Measurements from ENCODE around the gene A3GALT2.

The A3GALT2 gene

DNA sequence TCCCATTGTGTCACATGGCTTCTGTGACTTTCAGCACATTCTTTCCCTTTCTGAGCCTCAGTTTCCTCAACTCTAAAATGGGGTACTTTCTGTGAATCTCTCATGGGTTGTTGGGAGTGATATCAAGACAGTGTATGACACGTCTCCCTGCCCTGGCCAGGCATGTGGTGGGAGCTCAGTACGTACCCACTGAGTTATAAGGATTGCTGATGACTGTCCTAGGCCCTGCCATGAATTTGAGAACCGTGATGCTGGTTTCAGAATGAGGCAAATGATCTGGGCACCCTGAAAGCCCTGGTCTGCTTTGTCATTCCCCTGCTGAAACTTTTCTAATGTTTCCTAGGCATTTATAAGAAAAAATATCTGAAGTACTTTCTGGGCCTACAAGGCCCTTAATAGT lies 61.0 kb downstream of the A3GALT2 start:
- H3K4me3 ChIP-seq (replicated peaks in 1 of 2; ENCODE audit: low read depth in 2 of 2, low read length in 2 of 2), result no peak overlapping the region
- TF ChIP-seq, protein P1, sequence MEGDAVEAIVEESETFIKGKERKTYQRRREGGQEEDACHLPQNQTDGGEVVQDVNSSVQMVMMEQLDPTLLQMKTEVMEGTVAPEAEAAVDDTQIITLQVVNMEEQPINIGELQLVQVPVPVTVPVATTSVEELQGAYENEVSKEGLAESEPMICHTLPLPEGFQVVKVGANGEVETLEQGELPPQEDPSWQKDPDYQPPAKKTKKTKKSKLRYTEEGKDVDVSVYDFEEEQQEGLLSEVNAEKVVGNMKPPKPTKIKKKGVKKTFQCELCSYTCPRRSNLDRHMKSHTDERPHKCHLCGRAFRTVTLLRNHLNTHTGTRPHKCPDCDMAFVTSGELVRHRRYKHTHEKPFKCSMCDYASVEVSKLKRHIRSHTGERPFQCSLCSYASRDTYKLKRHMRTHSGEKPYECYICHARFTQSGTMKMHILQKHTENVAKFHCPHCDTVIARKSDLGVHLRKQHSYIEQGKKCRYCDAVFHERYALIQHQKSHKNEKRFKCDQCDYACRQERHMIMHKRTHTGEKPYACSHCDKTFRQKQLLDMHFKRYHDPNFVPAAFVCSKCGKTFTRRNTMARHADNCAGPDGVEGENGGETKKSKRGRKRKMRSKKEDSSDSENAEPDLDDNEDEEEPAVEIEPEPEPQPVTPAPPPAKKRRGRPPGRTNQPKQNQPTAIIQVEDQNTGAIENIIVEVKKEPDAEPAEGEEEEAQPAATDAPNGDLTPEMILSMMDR (IDR thresholded peaks at IDR 0.05; ENCODE audit: low read depth, low read length), result no peak
- no peak for DNase-seq (ENCODE audit: low read depth in 2 of 2)

DNA sequence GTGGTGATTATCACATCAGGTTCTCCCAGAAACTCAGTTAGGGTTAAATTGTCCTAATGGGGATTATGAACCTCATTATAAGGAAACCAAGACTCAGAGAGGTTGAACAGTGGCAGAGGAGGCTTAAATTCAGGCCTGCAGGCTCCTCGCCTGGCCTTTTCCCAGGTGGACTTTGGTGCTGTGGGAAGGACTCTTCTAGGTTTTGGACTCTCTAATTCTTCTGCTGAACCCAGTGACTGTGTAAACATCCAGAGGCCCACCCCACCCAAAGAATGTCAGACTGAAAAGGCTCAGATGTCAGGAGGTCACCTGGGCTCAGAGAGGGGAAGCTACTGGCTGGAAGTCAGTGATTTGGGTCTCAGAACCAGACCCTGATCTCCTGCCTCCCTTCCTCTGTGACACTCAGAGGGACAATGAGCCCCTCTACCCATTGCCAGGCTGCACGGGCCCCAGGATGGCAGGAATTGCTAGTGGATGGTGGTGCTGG lies 62.1 kb downstream of the A3GALT2 start:
- no peak overlapping the region for H3K4me3 ChIP-seq (replicated peaks in 1 of 2; ENCODE audit: low read depth in 2 of 2, low read length in 2 of 2)
- TF ChIP-seq, protein P1 (IDR thresholded peaks at IDR 0.05; ENCODE audit: low read depth, low read length), result no peak
- no peak for DNase-seq (ENCODE audit: low read depth in 2 of 2)

DNA sequence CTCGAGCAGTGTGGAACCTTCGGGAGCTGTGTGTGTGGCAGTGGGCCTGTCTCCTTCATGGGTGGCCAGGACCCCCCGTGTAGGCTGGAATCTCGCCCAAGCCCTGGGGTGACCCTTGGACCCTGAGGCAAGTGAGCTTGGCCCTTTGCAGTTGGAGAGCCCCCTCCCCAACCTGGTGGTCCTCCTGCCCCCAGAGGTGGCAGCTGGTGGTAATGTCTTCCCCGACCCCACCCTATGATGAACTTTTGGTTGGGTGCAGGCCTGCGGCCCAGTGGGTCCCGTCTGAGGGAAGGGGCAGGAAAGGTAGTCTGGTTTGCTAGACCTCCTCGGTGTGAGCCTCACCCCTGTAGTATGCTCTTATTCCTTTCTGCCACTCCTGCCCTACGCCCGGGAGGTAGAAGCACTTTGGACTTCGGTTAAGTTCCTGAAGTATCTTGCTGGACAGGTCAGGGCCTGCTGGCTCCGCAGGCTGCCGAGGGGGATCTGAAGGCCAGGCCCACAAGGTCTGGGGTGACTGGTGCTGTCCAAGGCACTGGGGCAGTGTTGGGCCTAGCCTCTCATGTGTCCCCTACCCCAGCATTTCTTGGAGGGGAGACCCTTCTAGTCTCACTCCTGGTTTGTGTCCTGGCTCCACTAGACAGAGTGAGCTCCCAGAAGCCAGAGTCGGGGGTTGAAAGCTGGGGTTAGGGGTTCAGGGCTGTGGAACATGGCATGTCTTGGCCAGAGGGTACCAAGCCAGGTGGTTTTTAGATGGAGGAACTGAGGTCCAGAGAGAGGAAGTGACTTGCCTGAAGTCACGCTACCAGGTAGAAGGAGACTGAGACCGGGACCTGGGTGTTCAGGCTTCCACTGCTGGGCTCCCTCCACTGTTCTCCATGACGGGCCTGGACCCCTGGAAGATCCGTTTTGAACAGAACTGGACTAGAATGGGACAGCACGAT lies 62.9 kb downstream of the A3GALT2 start:
- TF ChIP-seq, protein P1 (IDR thresholded peaks at IDR 0.05; ENCODE audit: low read depth, low read length), result no peak
- DNase-seq (ENCODE audit: low read depth in 2 of 2), result peak in 1 of 2 donors; percentile 10
- peak overlapping the region; percentile 55 to 67 for H3K4me3 ChIP-seq (replicated peaks in 1 of 2; ENCODE audit: low read depth in 2 of 2, low read length in 2 of 2)

DNA sequence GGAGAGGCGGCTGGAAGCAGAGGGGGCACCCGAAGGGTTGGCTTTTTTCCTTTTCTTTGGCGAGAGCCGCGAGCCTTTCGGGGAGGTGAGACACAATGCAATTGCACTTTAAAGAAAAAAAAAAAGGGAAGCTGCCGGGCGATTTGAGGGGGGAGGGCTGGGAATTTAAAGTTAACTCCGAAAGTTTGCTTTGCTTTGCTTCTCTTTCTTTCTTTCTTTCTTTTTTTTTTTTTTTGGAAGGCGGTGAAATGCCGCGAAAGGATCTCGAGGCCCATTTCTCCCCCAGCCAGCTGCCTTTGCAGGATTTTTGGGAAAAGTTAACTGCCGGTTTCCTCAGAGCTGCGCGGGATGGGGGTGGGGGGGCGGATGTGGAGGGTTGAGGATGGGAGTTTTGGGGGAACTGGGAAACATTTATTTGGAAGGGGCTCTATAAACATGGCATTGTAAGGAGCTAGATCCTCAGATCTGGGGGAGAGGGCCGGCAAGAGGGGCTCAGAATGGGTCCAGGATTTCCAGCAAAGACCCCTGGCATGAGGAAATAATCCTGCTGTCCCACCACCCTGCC lies 63.6 kb downstream of the A3GALT2 start:
- TF ChIP-seq, protein P1 (IDR thresholded peaks at IDR 0.05; ENCODE audit: low read depth, low read length), result no peak
- DNase-seq (ENCODE audit: low read depth in 2 of 2), result no peak

More for the DNA sequence above, 63.6 kb downstream of the A3GALT2 start:
- peak overlapping the region; percentile 55 to 67 for H3K4me3 ChIP-seq (replicated peaks in 1 of 2; ENCODE audit: low read depth in 2 of 2, low read length in 2 of 2)
